ENCODE measurements around the gene MICALL2.

Gene MICALL2

DNA sequence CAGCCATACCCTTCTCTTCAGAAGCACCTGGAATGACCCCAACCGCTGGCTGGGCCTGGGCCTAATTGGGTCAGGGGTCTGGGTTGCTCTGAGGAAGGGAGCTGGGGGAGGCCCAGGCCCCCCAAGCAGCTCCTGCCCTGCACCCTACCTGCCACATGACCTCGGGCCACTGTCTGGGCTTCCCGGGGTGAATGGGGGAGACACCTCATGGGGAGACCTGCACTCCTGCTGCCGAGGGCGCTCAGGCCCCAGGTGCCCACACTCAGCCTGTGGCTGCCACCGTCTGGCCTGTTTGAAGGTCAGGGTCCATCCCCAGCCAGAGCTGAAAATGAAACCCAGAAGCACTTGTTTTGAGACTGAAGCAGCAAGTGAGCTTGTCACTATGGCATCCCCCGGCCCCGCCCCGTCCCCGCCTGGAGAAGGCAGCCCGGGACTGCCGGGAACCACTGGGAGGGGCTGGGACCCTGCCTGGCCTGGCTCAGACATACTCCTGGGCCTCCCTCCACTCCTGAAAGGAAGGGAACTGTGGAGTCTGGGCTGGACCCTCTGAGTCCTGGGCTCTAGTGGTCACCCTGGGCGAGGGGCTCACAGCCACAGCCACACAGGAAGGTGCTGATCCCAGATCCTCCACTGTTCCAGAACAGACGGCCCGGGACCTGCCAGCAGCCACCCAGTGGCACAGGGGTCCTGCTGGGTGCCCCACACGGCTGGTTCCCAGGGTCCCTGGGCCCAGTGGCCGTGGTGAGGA is 7.4 kb upstream of the MICALL2 start:
- DNase-seq, result no peak

DNA sequence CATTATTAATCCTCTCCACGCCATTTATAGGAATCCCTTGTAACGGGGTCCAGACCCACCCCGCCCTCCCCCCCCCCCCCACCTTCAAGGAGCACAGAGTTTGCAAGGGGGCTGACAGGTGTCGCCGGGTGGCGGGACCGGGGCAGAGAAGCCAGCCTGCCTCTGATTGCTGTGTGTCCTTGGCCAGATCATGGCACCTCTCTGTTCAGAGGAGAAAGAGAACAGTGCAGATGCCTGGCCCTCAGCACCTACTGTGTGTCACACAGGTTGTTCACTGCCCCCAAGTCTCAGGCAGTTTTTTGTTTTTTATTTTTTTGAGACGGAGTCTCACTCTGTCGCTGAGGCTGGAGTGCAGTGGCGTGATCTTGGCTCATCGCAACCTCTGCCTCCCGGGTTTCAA is 5.4 kb upstream of the MICALL2 start:
- no peak for DNase-seq

- no peak for DNase-seq
These were observed 4.5 kb upstream of the MICALL2 start for GRCh38 chr7:1463676-1464223.

GRCh38 chr7:1461646-1462375 is 2.5 kb upstream of the MICALL2 start:
- no peak for DNase-seq

DNA sequence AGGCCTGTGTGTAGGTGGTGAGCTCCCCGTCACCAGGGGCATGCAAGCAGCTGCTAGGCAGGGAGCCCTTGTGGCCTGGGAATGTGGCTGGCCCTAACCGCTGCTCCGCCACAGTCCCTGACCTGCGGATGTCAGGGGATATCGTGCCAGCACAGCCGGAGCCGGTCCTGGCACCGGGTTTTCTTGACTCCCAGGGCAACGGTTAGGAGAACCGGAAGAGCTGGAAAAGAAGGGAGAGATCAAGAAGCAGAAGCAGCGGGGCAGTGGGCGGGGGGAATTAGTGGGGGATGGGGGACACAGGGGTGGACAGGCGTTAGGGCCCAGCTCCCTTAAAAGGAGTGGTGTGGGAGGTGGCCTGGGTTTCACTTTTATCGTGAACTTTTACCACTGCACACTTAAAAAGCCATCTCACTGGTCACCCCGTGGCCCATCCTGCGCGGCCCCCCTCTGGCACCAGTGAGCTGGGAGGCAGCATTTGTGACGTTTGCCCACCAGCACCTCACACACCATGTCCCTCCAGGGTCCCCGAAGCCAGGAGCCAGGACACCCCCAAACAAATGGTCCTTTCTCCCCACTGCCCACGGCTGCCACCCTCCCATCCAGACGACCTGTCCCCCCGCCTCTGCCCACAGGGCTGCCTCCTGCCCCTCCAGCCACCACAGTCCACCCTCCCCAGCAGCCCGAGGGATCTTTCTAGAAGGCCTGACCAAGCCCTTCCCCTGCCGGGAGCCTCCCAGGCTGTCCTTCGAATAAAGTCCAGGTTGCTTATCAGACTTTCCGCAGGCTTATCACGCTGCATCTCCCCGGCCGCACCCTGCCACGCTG is 1.8 kb upstream of the MICALL2 start:
- no peak for DNase-seq

DNA sequence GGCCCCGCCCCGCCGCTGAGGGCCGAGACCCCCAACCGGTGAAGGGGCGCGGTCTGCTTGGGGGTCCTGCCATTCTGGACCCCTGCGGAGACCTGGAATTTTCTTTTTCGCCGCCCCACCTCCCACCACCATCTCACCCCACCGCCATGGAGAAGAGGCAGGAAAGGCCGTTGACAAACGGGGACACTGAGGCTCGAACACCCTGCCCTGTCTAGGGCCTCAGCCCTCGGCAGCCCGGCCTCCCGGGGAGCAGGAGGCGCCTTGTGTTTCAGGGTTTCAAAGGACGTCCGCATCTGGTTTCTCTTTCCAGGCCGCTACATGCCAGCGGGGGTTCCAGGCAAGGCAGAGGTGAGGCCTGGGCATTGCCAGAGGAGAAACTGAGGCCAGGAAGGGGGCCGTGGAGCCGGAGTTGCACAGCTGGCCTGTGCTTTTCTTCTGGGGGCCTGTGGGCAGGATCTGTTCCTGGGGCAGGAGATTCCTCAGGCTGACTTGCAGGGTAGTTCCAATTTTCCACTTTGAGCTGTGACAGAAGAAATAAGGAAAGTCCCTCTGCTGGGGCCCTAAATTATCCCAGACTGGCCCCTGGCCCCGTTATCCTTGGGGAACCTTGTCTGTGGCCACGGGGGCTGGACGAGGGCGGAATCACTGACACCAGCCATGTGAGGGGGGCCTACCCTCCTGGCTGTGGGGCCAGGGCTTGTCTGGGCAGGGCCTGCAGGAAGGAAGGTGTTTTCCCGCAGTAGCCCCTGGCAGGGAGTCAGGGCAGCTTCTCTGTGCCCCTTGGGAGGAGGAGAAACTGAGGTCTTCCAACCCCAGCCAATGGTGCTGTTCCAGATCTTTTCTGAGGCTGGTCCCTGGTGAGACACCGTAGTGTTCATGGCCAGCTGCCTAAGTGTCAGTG is 900 bp upstream of the MICALL2 start:
- no peak for DNase-seq

- peak; percentile 99 for DNase-seq
These were observed 232 bp upstream of the MICALL2 start for GRCh38 chr7:1459512-1459892.

DNA sequence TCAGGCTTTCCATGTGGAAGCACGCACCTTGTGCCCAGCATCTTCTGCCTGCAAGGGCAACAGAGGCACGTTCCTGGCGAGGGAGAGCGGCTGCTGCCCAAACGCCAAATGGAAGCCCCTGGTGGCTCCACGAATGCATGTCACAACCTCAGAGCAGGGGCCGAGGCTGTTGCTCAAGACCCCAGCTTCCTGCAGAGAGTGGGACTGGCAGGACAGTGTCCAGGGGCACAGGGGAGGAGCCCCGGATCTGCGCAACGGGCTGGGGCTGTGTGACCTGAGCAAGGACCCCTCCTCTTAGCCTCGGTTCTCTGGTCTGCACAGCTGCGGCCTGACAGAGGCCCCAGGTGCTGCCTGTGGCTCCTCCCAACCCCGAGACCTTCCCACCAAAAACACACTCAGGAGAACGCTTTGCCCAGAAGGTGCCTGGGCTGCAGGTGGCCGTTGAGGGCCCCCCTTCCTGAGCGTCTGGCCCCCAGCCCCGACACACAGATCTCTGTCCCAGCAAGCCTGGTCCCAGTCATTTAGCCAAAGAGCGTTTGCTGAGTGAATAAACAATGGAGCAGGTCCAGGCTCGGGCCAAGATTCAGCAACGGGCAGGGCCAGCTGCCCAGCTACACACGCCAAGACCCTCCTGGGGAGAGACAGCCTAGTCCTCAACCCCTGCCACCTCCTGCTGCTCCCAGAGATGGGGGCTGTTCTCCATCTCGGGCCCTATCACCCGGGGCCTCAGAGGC is 1.2 kb downstream of the MICALL2 start:
- no peak for DNase-seq

DNA sequence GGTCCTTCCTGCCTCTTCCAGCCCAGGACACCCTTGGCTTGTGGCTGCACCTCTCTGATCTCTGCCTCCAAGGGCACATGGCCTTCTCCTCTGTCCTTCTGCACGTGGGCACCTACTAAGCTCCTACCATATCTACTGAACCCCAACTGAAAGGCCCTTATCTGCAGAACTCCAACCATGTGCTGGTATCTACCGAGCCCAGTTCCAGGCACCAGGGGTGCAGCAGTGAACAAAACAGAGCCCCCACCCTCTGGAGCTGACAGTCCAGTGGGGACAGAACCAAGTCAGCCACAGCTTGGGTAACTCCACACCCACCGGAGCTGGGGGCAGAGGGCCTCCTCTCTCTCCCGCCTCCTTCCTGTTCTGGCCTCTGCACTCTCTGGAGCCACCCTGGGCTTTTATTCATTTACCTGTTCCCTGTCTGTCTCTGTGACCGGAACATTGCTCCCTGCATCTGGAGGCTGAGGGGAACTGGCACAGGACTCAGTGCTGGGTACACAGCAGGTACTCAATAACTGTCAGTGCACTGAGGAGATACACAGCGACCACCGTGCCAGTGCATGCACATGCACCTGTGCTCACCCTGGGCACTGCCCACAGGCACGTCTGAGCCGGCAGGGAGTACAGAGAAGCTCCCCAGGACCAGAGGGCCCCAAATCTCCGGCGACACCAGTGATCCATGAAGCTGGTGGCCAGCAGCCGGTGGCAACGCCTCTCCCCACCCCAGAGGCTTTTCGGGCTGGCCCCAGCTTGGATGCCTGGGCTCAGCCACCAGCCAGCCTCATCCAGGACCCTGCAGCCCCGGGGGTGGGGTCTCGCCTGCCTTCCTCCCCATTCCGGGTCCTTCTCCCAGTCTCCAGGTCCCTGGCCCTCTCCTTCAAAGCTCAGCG is 2.0 kb downstream of the MICALL2 start:
- no peak for DNase-seq

GRCh38 chr7:1455955-1456354 is 3.3 kb downstream of the MICALL2 start:
- DNase-seq, result no peak

- DNase-seq, result no peak
These were observed 3.9 kb downstream of the MICALL2 start for GRCh38 chr7:1455241-1455939.

DNA sequence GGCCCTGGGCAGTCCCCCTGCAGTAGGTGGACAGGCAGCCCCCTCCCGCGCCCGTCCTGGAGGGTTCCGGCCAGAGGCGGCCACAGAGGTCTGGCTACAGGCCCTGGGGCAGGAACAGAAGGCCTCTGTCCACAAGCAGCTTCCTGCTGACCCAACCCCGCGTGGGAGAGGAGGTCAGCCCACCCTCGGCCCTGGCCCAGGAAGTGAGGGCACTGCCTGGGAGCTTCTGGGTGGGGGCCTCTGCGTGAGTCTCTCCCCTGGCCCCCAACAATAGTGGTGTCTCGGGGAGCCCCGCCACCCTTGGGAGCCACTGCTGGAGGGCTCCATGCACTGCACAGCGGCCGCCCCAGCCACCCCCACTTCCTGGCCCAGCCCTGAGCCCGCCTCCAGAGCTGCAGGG is 4.7 kb downstream of the MICALL2 start:
- DNase-seq, result no peak

DNA sequence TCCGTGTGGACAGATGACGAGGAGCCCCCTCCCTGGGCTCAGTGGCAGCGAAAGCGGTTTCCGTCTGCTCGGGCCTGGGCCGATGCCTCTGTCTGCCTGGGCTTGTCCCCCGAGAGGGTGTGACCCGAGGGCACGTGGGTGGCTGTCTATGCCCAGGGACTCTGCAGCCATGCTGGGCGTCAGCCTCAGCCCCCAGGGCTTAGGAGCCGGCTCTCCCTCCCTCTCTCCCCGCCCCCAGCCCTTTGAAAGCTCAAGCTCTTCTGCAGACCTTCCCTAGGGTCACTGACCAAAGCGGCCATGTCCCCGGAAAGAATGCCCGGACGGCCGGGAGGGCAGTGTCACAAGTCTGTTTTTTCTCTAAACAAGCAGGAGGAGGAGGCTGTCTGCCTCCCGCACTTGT is 7.1 kb downstream of the MICALL2 start:
- no peak for DNase-seq

DNA sequence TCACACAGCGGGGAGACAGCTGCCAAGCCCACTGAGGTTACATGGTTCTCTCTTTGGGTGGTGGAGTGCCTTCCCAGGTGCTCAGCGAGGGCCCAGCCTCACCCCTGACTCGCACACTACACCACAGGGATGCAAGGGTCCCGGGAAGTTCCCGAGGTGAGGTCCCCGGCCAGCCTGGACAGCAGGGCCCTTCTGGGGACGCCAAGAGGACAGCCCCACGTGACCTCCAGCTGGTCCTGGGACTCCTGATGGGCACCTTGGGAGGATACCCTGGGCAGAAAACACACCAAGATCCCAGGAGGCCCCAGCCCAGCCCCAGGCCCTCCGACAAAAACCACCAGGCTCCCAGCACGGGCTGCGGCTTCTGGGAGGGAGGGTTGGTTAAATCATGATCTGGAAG is 8.3 kb downstream of the MICALL2 start:
- no peak for DNase-seq

GRCh38 chr7:1450431-1450830 is 8.8 kb downstream of the MICALL2 start:
- DNase-seq, result no peak

- no peak for DNase-seq
These were observed 9.3 kb downstream of the MICALL2 start for GRCh38 chr7:1449951-1450350.

- no peak for DNase-seq
These were observed 9.8 kb downstream of the MICALL2 start for GRCh38 chr7:1449501-1449900.

GRCh38 chr7:1448958-1449357 is 10.3 kb downstream of the MICALL2 start:
- DNase-seq, result no peak

- DNase-seq, result no peak
These were observed 11.6 kb downstream of the MICALL2 start for GRCh38 chr7:1447551-1448244.
